GM13977 (cell line): ENCODE measurements around the gene COL8A2.

Experiments
- DNase-seq: peaks from one replicate; pipeline ENCODE4 v3.0.0; 2012; ENCODE audit warnings: low spot score
- CTCF ChIP-seq: IDR thresholded peaks from 2 replicates; pipeline ENCODE4 v1.5.1; 2012; ENCODE audit warnings: mild to moderate bottlenecking, control low read depth; ENCODE audit not compliant: insufficient read depth; ENCODE audit errors: extremely low read depth, missing control alignments
- in situ Hi-C: fragments of 300-500 bp; cut with MboI; formaldehyde crosslinking; loops from one replicate; pipeline ENCODE4 v1.12.0; 2022; ENCODE audit warnings: low sequenced_read_pairs, low pct_unique_long_range_greater_than_20kb, mixed read lengths, inconsistent platforms; ENCODE audit not compliant: unreplicated experiment

The COL8A2 gene

GRCh38 chr1:36137226-36137625 is 12.2 kb upstream of the COL8A2 start:
- no peak for DNase-seq
- in situ Hi-C loops: loop anchor here (25.0 kb wide), 1 partner anchor 275 kb away; no protein-coding TSS in a partner anchor

DNA sequence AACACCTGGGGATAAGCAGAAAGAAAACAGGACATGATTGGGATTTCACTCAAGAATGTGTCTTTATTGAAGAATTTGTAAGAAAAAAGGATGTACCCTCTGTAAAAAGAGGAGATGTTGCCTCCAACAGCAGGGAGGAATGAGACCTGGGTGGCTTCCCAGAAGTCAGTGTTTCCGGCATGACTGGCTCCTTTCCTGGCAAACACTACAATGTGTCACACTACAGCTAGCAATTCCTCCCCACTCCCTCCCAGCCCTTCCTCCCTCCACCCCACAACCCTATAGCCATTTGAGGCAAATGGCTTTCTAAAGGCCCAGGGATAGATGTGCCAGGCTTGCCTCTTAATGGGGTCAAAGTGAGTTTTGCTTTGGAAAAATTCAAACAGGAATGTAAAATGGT is 11.5 kb upstream of the COL8A2 start:
- no peak for DNase-seq
- no peak for TF ChIP-seq CTCF
- in situ Hi-C loops: loop anchor here (25.0 kb wide), 1 partner anchor 276 kb away; no protein-coding TSS in a partner anchor

More at GRCh38 chr1:36137226-36137625, 12.2 kb upstream of the COL8A2 start:
- no peak for TF ChIP-seq CTCF

- in situ Hi-C loops: loop anchor here (25.0 kb wide), 1 partner anchor 277 kb away; no protein-coding TSS in a partner anchor
- TF ChIP-seq CTCF: no peak
- DNase-seq: no peak
Measured at GRCh38 chr1:36135796-36136195, 10.8 kb upstream of the COL8A2 start.

- TF ChIP-seq CTCF: no peak
- DNase-seq: no peak
- in situ Hi-C loops: loop anchor here (25.0 kb wide), 1 partner anchor 277 kb away; no protein-coding TSS in a partner anchor
Measured at GRCh38 chr1:36135330-36135667, 10.3 kb upstream of the COL8A2 start.

DNA sequence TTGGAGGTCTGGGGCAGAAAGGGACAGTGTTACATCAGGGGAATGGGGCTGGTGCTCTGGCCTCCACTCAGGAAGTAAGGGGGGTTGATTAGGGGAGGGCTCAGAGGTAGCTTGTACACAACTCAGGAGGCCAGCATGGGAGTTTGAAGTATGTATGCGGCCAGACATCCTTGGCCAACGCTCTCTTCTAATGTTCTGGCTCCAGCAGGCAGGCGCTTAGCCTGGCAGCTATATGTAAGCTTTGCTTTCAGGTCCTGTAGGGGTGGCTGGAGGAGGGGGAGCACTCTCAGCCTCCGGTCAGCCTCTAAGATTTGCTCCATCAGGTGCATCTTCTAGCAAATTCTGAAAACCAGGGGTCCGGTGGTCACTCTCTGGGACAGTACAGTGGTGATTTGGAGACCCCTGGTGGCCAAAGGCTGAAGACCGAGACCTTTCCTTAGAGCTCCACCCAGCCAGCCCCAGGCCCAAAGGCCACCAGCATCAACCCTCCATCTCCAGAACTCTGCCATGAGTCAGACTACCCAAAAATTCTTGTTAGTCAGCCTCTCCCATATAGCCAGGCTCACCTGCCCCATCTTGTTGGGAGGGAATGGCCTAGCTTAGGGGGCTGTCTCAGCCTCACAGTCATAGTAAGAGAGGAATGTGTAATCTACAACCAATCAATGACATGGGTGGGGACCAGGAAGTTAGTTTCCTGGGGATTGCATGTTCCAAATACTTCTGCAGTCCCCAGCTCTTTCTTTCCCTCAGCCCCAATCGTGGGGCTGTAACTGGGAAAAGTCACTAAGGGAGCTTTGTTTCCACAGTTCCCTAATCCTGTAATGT is 9.7 kb upstream of the COL8A2 start:
- DNase-seq: peak; percentile 77
- peak; percentile 72 for TF ChIP-seq CTCF
- in situ Hi-C loops: loop anchor here (25.0 kb wide), 1 partner anchor 278 kb away; no protein-coding TSS in a partner anchor

DNA sequence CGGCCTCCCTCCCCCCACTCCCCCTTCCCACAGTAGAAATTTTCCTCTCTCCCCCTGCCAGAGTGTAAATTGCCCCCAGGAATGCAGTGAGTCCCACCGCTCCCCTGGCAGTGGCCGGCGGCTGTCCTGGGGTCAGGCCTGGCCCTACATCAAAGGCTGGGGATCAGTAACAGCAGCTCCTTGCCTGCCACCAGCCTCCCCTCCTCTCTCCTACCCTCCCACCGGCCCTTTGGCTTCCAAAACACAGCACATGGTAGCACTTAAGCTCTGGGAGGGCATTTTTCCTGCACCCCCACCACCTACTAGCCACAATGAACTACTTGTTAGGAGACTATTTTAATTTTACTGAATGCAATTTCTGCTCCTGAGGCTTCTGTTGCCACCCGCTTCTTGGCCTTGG is 9.0 kb upstream of the COL8A2 start:
- in situ Hi-C loops: loop anchor here (25.0 kb wide), 1 partner anchor 278 kb away; no protein-coding TSS in a partner anchor
- DNase-seq: no peak
- no peak for TF ChIP-seq CTCF
